IMR-90 (cell line): ENCODE measurements around the gene NAGLU. TPM values are rescaled to one million over a fixed set of nuclear protein-coding genes. Genes with fewer than 3 reads are reported as not detected.

Experiments used
- ATAC-seq: fragments of 200-7000 bp; cut with Tn5 transposase; 2 replicates; pipeline ENCODE4 v1.9.1; 2020; ENCODE audit warnings: low read depth, mild to moderate bottlenecking, moderate library complexity
- BruUV-seq: library from RNA; stranded (reverse); fragments of 400-500 nt; replicated peaks from 2 replicates; lab custom pipeline; 2021; lab: Mats Ljungman, UMichigan
- CTCF ChIA-PET: fragments of 300-600 bp; formaldehyde crosslinking; extraction: SDS; loops from one replicate; lab custom pipeline; 2021; ENCODE audit warnings: antibody characterized with exemption; lab: Yijun Ruan, JAX
- POLR2A ChIA-PET: fragments of 300-600 bp; sonication (Branson Sonifier 250); formaldehyde crosslinking; loops from one replicate; lab custom pipeline; 2022; ENCODE audit warnings: antibody characterized with exemption; ENCODE audit not compliant: unreplicated experiment; lab: Charles Lee
- DNase-seq: peaks from one replicate; pipeline ENCODE4 v3.0.0; 2013
- H2AFZ ChIP-seq: replicated peaks from 2 replicates; pipeline ENCODE3; 2013; ENCODE audit warnings: low read length, mild to moderate bottlenecking; ENCODE audit not compliant: poor library complexity
- H2AK5ac ChIP-seq: 2 replicates; pipeline ENCODE4 v1.6.1; 2013; ENCODE audit warnings: low read depth, low read length, inconsistent platforms
- H2AK9ac ChIP-seq: replicated peaks from 2 replicates; pipeline ENCODE3; 2013; ENCODE audit warnings: mild to moderate bottlenecking, low read depth, low read length, moderate library complexity; ENCODE audit not compliant: poor library complexity
- H2BK120ac ChIP-seq: 2 replicates; pipeline ENCODE4 v1.6.1; 2013; ENCODE audit warnings: low read depth, low read length, inconsistent platforms
- H2BK15ac ChIP-seq: 3 replicates; pipeline ENCODE4 v1.6.1; 2013; ENCODE audit warnings: low read depth, low read length, inconsistent platforms
- H2BK20ac ChIP-seq: 2 replicates; pipeline ENCODE4 v1.6.1; 2013; ENCODE audit warnings: low read depth, mild to moderate bottlenecking, inconsistent platforms, low read length, moderate library complexity
- H2BK5ac ChIP-seq: 2 replicates; pipeline ENCODE4 v1.6.1; 2013; ENCODE audit warnings: mild to moderate bottlenecking, low read depth, low read length, inconsistent platforms; ENCODE audit not compliant: poor library complexity, severe bottlenecking
- H3K14ac ChIP-seq: replicated peaks from 2 replicates; pipeline ENCODE4 v1.6.1; 2013; ENCODE audit warnings: low read depth, low read length, inconsistent platforms
- H3K18ac ChIP-seq: 2 replicates; pipeline ENCODE4 v1.6.1; 2013; ENCODE audit warnings: low read depth, low read length, control low read depth
- H3K23ac ChIP-seq: 2 replicates; pipeline ENCODE4 v1.6.1; 2013; ENCODE audit warnings: low read depth, low read length, inconsistent platforms
- H3K27ac ChIP-seq: 2 replicates; pipeline ENCODE4 v1.5.1; 2013; ENCODE audit warnings: mild to moderate bottlenecking, control low read depth, low read length; ENCODE audit not compliant: insufficient read depth
- H3K27me3 ChIP-seq: 2 replicates; pipeline ENCODE4 v1.6.1; 2013; ENCODE audit warnings: low read length; ENCODE audit not compliant: control insufficient read depth, insufficient read depth
- H3K36me3 ChIP-seq: 2 replicates; pipeline ENCODE4 v1.6.1; 2013; ENCODE audit warnings: low read length, mixed read lengths; ENCODE audit not compliant: control insufficient read depth, insufficient read depth
- H3K4ac ChIP-seq: 2 replicates; pipeline ENCODE4 v1.6.1; 2013; ENCODE audit warnings: low read depth, low read length, inconsistent platforms
- H3K4me1 ChIP-seq: 2 replicates; pipeline ENCODE4 v1.6.1; 2013; ENCODE audit warnings: low read length, mixed read lengths; ENCODE audit not compliant: control insufficient read depth, insufficient read depth
- H3K4me2 ChIP-seq: 2 replicates; pipeline ENCODE4 v1.6.1; 2013; ENCODE audit warnings: low read depth, mild to moderate bottlenecking, control low read depth, low read length, moderate library complexity
- H3K4me3 ChIP-seq: 2 replicates; pipeline ENCODE4 v1.5.1; 2013; ENCODE audit warnings: low read depth, mild to moderate bottlenecking, control low read depth, low read length, moderate library complexity; ENCODE audit not compliant: insufficient read depth
- H3K56ac ChIP-seq: 2 replicates; pipeline ENCODE4 v1.6.1; 2013; ENCODE audit warnings: low read length, inconsistent platforms; ENCODE audit not compliant: insufficient read depth; ENCODE audit errors: extremely low read depth
- H3K79me1 ChIP-seq, 2 experiments: 2 replicates each; pipeline ENCODE4 v1.6.1; 2013; ENCODE audit warnings: low read length in 2 of 2, inconsistent platforms in 1 of 2, low read depth in 1 of 2
- H3K9ac ChIP-seq: 2 replicates; pipeline ENCODE4 v1.6.1; 2013; ENCODE audit warnings: low read depth, low read length, control low read depth
- H3K9me1 ChIP-seq: 2 replicates; pipeline ENCODE4 v1.6.1; 2013; ENCODE audit warnings: low read length, inconsistent platforms; ENCODE audit not compliant: insufficient read depth
- H3K9me3 ChIP-seq: 2 replicates; pipeline ENCODE4 v1.6.1; 2013; ENCODE audit warnings: low read length; ENCODE audit not compliant: control insufficient read depth, insufficient read depth
- H4K20me1 ChIP-seq: 2 replicates; pipeline ENCODE4 v1.6.1; 2013; ENCODE audit warnings: low read length, inconsistent platforms; ENCODE audit not compliant: insufficient read depth
- H4K5ac ChIP-seq: 2 replicates; pipeline ENCODE4 v1.6.1; 2013; ENCODE audit warnings: mild to moderate bottlenecking, low read depth, low read length, control low read depth
- H4K8ac ChIP-seq, 2 experiments: 2 replicates each; pipeline ENCODE4 v1.6.1; 2013; ENCODE audit warnings: low read depth in 2 of 2, low read length in 2 of 2, control low read depth in 1 of 2, inconsistent platforms in 1 of 2
- H4K91ac ChIP-seq: 2 replicates; pipeline ENCODE4 v1.6.1; 2013; ENCODE audit warnings: low read depth, low read length, inconsistent platforms; ENCODE audit not compliant: insufficient read depth
- BHLHE40 ChIP-seq: fragments of 150-350 bp; IDR thresholded peaks from 2 replicates; pipeline ENCODE4 v1.6.1; 2016; ENCODE audit warnings: mild to moderate bottlenecking, low read depth, low read length
- CEBPB ChIP-seq: IDR thresholded peaks from 2 replicates; pipeline ENCODE4 v1.6.1; 2012; ENCODE audit warnings: low read depth, low read length, improper control_type of control experiment
- CHD1 ChIP-seq: IDR thresholded peaks from 2 replicates; pipeline ENCODE4 v1.6.1; 2012; ENCODE audit warnings: low read depth, low read length, improper control_type of control experiment
- FOS ChIP-seq: fragments of 150-350 bp; IDR thresholded peaks from 2 replicates; pipeline ENCODE4 v1.6.1; 2016; ENCODE audit warnings: low read depth, low read length
- MAFK ChIP-seq: IDR thresholded peaks from 2 replicates; pipeline ENCODE4 v1.6.1; 2012; ENCODE audit warnings: low read depth, low read length, improper control_type of control experiment
- MAZ ChIP-seq: IDR thresholded peaks from 2 replicates; pipeline ENCODE4 v1.6.1; 2012; ENCODE audit warnings: low read depth, mild to moderate bottlenecking, low read length, improper control_type of control experiment, moderate library complexity, borderline replicate concordance
- MXI1 ChIP-seq: IDR thresholded peaks from 2 replicates; pipeline ENCODE4 v1.6.1; 2012; ENCODE audit warnings: low read depth, mild to moderate bottlenecking, low read length, moderate library complexity, borderline replicate concordance
- NFE2L2 ChIP-seq: fragments of 150-350 bp; IDR thresholded peaks from 2 replicates; pipeline ENCODE4 v1.6.1; 2016; ENCODE audit warnings: low read depth, mild to moderate bottlenecking, low read length
- POLR2A ChIP-seq: IDR thresholded peaks from 2 replicates; pipeline ENCODE4 v1.6.1; 2012; ENCODE audit warnings: mild to moderate bottlenecking, low read depth, low read length
- RAD21 ChIP-seq: IDR thresholded peaks from 2 replicates; pipeline ENCODE4 v1.6.1; 2012; ENCODE audit warnings: low read length, improper control_type of control experiment
- RCOR1 ChIP-seq: IDR thresholded peaks from 2 replicates; pipeline ENCODE4 v1.6.1; 2012; ENCODE audit warnings: mild to moderate bottlenecking, low read length, improper control_type of control experiment; ENCODE audit not compliant: insufficient replicate concordance
- RFX5 ChIP-seq: IDR thresholded peaks from 2 replicates; pipeline ENCODE4 v1.8.0; 2012; ENCODE audit warnings: low read depth, mild to moderate bottlenecking, low read length, moderate library complexity
- SMC3 ChIP-seq: fragments of 150-350 bp; IDR thresholded peaks from 2 replicates; pipeline ENCODE4 v1.6.1; 2016; ENCODE audit warnings: low read depth, mild to moderate bottlenecking, antibody characterized with exemption, low read length, moderate library complexity
- WGBS, 2 experiments: methylation state at CpG; one replicate each; pipeline versions ENCODE4 v1.1.5 to v1.1.7; 2013; ENCODE audit warnings: missing lambda C conversion rate in 2 of 2; ENCODE audit not compliant: insufficient read length in 1 of 2; ENCODE audit errors: extremely low coverage in 2 of 2; 5-methylcytosine and 5-hydroxymethylcytosine counted together
- dilution Hi-C: fragments of 300-500 bp; cut with HindIII; formaldehyde crosslinking; loops from one replicate; pipeline ENCODE4 v1.14.3; 2018; ENCODE audit warnings: low sequenced_read_pairs; ENCODE audit not compliant: unreplicated experiment
- in situ Hi-C: fragments of 300-500 bp; cut with MboI; formaldehyde crosslinking; loops from 3 replicates; pipeline ENCODE4 v1.14.3; 2019; ENCODE audit warnings: low sequenced_read_pairs, inconsistent platforms, mixed read lengths
- intact Hi-C: fragments of 100-400 bp; cut with micrococcal nuclease; formaldehyde crosslinking; loops from 2 replicates; pipeline ENCODE4 v1.10.0; 2022
- polyA plus RNA-seq, 3 experiments: library from polyadenylated mRNA; depleted of rRNA; stranded (reverse); fragments of >200 nt; gene quantifications; 2 replicates each; pipeline ENCODE4 v1.2.3, GENCODE V29; 2012; ENCODE audit warnings: low replicate concordance in 1 of 3
- total RNA-seq: library from RNA; depleted of rRNA; stranded (reverse); fragments of >200 nt; gene quantifications from 2 replicates; pipeline ENCODE4 v1.2.3, GENCODE V29; 2012
- TF ChIP-seq, protein P1 (sequence below): fragments of 150-350 bp; IDR thresholded peaks from 2 replicates; pipeline ENCODE4 v1.6.1; 2017; ENCODE audit warnings: mild to moderate bottlenecking, antibody characterized with exemption, low read length, low read depth
- TF ChIP-seq, protein P2 (sequence below): conservative IDR thresholded peaks from 2 replicates; pipeline ENCODE4 v1.5.1; 2012; ENCODE audit warnings: mild to moderate bottlenecking, low read depth, low read length, improper control_type of control experiment
- TF ChIP-seq, protein P3 (sequence below): fragments of 150-350 bp; IDR thresholded peaks from 2 replicates; pipeline ENCODE4 v1.6.1; 2016; ENCODE audit warnings: low read depth, mild to moderate bottlenecking, low read length, moderate library complexity, borderline replicate concordance

The NAGLU gene
- total and polyA plus RNA-seq, 2 of the 4 experiments (the other 2 are of a cell fraction), result 6.5 to 29.2 TPM

DNA sequence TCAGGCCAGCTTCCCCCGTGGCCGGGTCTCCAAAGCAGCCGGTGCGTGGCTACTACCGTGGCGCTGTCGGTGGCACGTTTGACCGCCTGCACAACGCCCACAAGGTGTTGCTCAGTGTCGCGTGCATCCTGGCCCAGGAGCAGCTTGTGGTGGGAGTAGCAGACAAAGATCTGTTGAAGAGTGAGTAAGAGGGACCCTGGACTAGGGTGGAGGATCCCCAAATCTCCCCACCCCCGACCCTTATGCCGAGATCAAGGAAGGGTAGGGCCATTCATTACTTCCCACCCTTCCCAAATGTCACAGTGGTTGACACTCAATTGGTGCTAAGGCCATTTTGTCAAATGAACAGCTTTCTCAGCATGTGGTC lies 27.1 kb downstream of the NAGLU start:
- H4K8ac ChIP-seq, result peak overlapping the region; percentile 98 to 100; a peak in 1 of 4 replicates
- H4K5ac ChIP-seq, result no peak overlapping the region
- peaks cover 4% of the 10 kb centered on the region; the same call in 1 of the 2 replicates for H4K20me1 ChIP-seq
- no peak overlapping the region for H3K14ac ChIP-seq
- H2BK20ac ChIP-seq, result no peak overlapping the region
- H2BK5ac ChIP-seq, result no peak overlapping the region
- H3K9me1 ChIP-seq, result peaks cover 17% of the 10 kb centered on the region
- H3K27ac ChIP-seq, result peak overlapping the region; percentile 83
- H2BK120ac ChIP-seq, result no peak overlapping the region
- peaks cover 19% of the 10 kb centered on the region for H3K4me1 ChIP-seq
- ATAC-seq (no peak), DNase-seq (no peak)
- intact Hi-C loops (no loop called here), dilution Hi-C loops (no loop called here), in situ Hi-C loops (no loop called here)
- WGBS, 2 experiments, result 89% methylated on average over 7 of the region's 14 CpGs; no CpG with 5 or more reads in 1 of the 2 experiments
- peak overlapping the region; percentile 86 for H3K9ac ChIP-seq
- H2AK9ac ChIP-seq, result peak overlapping the region; percentile 100
- H3K56ac ChIP-seq, result no peak overlapping the region
- ChIA-PET POLR2A (no interaction called here), CTCF (no interaction called here)
- H3K4me3 ChIP-seq, result peak overlapping the region; percentile 84
- no peaks in the 10 kb centered on the region for H3K9me3 ChIP-seq
- no peak overlapping the region for H3K23ac ChIP-seq
- peak overlapping the region; percentile 42; the same call in 1 of the 2 replicates for H2AK5ac ChIP-seq
- TF ChIP-seq NFE2L2 (no peak), RFX5 (no peak), SMC3 (no peak), RCOR1 (no peak), MAFK (no peak), FOS (no peak), RAD21 (no peak), MXI1 (no peak), CHD1 (no peak), BHLHE40 (no peak), MAZ (no peak), POLR2A (no peak), CEBPB (no peak)
- TF ChIP-seq, protein P1, sequence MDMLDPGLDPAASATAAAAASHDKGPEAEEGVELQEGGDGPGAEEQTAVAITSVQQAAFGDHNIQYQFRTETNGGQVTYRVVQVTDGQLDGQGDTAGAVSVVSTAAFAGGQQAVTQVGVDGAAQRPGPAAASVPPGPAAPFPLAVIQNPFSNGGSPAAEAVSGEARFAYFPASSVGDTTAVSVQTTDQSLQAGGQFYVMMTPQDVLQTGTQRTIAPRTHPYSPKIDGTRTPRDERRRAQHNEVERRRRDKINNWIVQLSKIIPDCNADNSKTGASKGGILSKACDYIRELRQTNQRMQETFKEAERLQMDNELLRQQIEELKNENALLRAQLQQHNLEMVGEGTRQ, result no peak
- TF ChIP-seq, protein P2, sequence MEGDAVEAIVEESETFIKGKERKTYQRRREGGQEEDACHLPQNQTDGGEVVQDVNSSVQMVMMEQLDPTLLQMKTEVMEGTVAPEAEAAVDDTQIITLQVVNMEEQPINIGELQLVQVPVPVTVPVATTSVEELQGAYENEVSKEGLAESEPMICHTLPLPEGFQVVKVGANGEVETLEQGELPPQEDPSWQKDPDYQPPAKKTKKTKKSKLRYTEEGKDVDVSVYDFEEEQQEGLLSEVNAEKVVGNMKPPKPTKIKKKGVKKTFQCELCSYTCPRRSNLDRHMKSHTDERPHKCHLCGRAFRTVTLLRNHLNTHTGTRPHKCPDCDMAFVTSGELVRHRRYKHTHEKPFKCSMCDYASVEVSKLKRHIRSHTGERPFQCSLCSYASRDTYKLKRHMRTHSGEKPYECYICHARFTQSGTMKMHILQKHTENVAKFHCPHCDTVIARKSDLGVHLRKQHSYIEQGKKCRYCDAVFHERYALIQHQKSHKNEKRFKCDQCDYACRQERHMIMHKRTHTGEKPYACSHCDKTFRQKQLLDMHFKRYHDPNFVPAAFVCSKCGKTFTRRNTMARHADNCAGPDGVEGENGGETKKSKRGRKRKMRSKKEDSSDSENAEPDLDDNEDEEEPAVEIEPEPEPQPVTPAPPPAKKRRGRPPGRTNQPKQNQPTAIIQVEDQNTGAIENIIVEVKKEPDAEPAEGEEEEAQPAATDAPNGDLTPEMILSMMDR, result no peak
- TF ChIP-seq, protein P3, sequence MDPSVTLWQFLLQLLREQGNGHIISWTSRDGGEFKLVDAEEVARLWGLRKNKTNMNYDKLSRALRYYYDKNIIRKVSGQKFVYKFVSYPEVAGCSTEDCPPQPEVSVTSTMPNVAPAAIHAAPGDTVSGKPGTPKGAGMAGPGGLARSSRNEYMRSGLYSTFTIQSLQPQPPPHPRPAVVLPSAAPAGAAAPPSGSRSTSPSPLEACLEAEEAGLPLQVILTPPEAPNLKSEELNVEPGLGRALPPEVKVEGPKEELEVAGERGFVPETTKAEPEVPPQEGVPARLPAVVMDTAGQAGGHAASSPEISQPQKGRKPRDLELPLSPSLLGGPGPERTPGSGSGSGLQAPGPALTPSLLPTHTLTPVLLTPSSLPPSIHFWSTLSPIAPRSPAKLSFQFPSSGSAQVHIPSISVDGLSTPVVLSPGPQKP, result no peak
- H3K27me3 ChIP-seq, result no peaks in the 10 kb centered on the region
- H4K91ac ChIP-seq, result no peak overlapping the region
- no TSS peak for BruUV-seq
- 0 out of 2 replicates have a peak overlapping the region, but pooled peaks have one; percentile 95 for H3K4ac ChIP-seq
- no peak overlapping the region for H2AFZ ChIP-seq
- H3K4me2 ChIP-seq, result peak overlapping the region; percentile 83
- no peak overlapping the region for H2BK15ac ChIP-seq
- H3K18ac ChIP-seq, result no peak overlapping the region
- H3K79me1 ChIP-seq, result peaks cover 27 to 63% of the 10 kb centered on the region in 2 experiments
- peaks cover 27% of the 10 kb centered on the region for H3K36me3 ChIP-seq
